Measurements from ENCODE around the gene ASB9. TPM values are rescaled to one million over a fixed set of nuclear protein-coding genes. Genes with fewer than 3 reads are reported as not detected.

Gene ASB9
- polyA plus RNA-seq, 10 donors: 2.5 to 7.9 (median 4.1) TPM

Other genes starting within 250 kb of the ASB9 start
- gene ASB11, start 45.6 kb upstream of the ASB9 start, polyA plus RNA-seq (ENCODE audit: insufficient read length in 10 of 10): 10 to 100 TPM in 5 of 10 donors, 1 to 10 TPM in 5; 3.2 to 15.7 (median 10.0) TPM
- 10 to 100 TPM in 1 of 10 donors, 1 to 10 TPM in 9; 4.5 to 10.1 (median 7.7) TPM for gene PIGA, start 65.4 kb upstream of the ASB9 start, polyA plus RNA-seq (ENCODE audit: insufficient read length in 10 of 10)
- 1 to 10 TPM in 3 of 10 donors, under 1 TPM in 7; 0.34 to 1.6 (median 0.86) TPM for gene VEGFD, start 114.3 kb upstream of the ASB9 start, polyA plus RNA-seq (ENCODE audit: insufficient read length in 10 of 10)
- 1 to 10 TPM; 2.5 to 4.5 (median 2.9) TPM for gene PIR, start 223.2 kb upstream of the ASB9 start, polyA plus RNA-seq (ENCODE audit: insufficient read length in 10 of 10)
- gene BMX, start 230.7 kb upstream of the ASB9 start, polyA plus RNA-seq (ENCODE audit: insufficient read length in 10 of 10): 1 to 10 TPM; 1.2 to 3.2 (median 2.3) TPM